HUDEP-2 (cell line): ENCODE data around the gene FGFR2.
A peak's percentile ranks its signal among the peaks of the same experiment; 100 is the strongest.

ENCODE experiments used
- DNase-seq, 76 experiments: peaks; one replicate each; lab custom pipeline; 2025; ENCODE audit not compliant: unreplicated experiment in 76 of 76; lab: John Stamatoyannopoulos, UW

The FGFR2 gene

GRCh38 chr10:121598263-121599249, at the start of gene FGFR2:
Gene FGFR2, minus strand, starts transcription at chr10:121598444. Its CDS starts 4,627 bp downstream, at chr10:121593817.
- peak in 51 of 76 experiments; percentile 2 to 66 (median 37) for DNase-seq

- DNase-seq, result no peak
Measured at GRCh38 chr10:121647401-121647800, 49.2 kb upstream of the FGFR2 start.

- no peak for DNase-seq
Measured at GRCh38 chr10:121645696-121646095, 47.5 kb upstream of the FGFR2 start.

- no peak for DNase-seq
Measured at GRCh38 chr10:121644501-121644900, 46.3 kb upstream of the FGFR2 start.

GRCh38 chr10:121640266-121640665, 42.0 kb upstream of the FGFR2 start:
- DNase-seq, result no peak

GRCh38 chr10:121639416-121639815, 41.2 kb upstream of the FGFR2 start:
- no peak for DNase-seq

- no peak for DNase-seq
Measured at GRCh38 chr10:121637437-121637836, 39.2 kb upstream of the FGFR2 start.

GRCh38 chr10:121633056-121633455, 34.8 kb upstream of the FGFR2 start:
- DNase-seq, result no peak

- DNase-seq, result no peak
Measured at GRCh38 chr10:121631365-121632029, 33.3 kb upstream of the FGFR2 start.

GRCh38 chr10:121628859-121629258, 30.6 kb upstream of the FGFR2 start:
- no peak for DNase-seq

- no peak for DNase-seq
Measured at GRCh38 chr10:121627876-121628581, 29.8 kb upstream of the FGFR2 start.

- no peak for DNase-seq
Measured at GRCh38 chr10:121624836-121625486, 26.7 kb upstream of the FGFR2 start.

- no peak for DNase-seq
Measured at GRCh38 chr10:121618906-121619305, 20.7 kb upstream of the FGFR2 start.

GRCh38 chr10:121617176-121617575, 18.9 kb upstream of the FGFR2 start:
- no peak for DNase-seq

- no peak for DNase-seq
Measured at GRCh38 chr10:121616291-121616690, 18.0 kb upstream of the FGFR2 start.

GRCh38 chr10:121615836-121616235, 17.6 kb upstream of the FGFR2 start:
- DNase-seq, result no peak

- DNase-seq, result no peak
Measured at GRCh38 chr10:121615435-121615793, 17.2 kb upstream of the FGFR2 start.

GRCh38 chr10:121614613-121615434, 16.6 kb upstream of the FGFR2 start:
- DNase-seq, result no peak

- DNase-seq, result no peak
Measured at GRCh38 chr10:121613456-121613855, 15.2 kb upstream of the FGFR2 start.
